ENCODE data around the gene SLC47A1. TPM values are rescaled to one million over a fixed set of nuclear protein-coding genes. Genes with fewer than 3 reads are reported as not detected.
A peak's percentile ranks its signal among the peaks of the same experiment; 100 is the strongest.

SLC47A1 gene
- total and polyA plus RNA-seq, 8 donors, result 0.25 to 1.3 (median 0.81) TPM; not detected in 2

GRCh38 chr17:19544366-19544765, 10.7 kb downstream of the SLC47A1 start:
- intact Hi-C loops (cut with DNase I; ENCODE audit: low total_unique reads), result no loop called here
- TF ChIP-seq EP300 (IDR thresholded peaks at IDR 0.05), result no peak
- H3K4me1 ChIP-seq, result peaks cover 4 to 18% (median 9%) of the 10 kb centered on the region in 4 donors
- H3K27me3 ChIP-seq, result no peaks in the 10 kb centered on the region
- no peaks in the 10 kb centered on the region for H3K36me3 ChIP-seq
- WGBS, 5 donors, result 85 to 96% (median 93%) methylated on average over 6 to 8 of the region's 8 CpGs
- H3K27ac ChIP-seq, result no peak overlapping the region
- H3K4me3 ChIP-seq, result no peak overlapping the region
- no peak for DNase-seq
- no peaks in the 10 kb centered on the region for H3K9me3 ChIP-seq

DNA sequence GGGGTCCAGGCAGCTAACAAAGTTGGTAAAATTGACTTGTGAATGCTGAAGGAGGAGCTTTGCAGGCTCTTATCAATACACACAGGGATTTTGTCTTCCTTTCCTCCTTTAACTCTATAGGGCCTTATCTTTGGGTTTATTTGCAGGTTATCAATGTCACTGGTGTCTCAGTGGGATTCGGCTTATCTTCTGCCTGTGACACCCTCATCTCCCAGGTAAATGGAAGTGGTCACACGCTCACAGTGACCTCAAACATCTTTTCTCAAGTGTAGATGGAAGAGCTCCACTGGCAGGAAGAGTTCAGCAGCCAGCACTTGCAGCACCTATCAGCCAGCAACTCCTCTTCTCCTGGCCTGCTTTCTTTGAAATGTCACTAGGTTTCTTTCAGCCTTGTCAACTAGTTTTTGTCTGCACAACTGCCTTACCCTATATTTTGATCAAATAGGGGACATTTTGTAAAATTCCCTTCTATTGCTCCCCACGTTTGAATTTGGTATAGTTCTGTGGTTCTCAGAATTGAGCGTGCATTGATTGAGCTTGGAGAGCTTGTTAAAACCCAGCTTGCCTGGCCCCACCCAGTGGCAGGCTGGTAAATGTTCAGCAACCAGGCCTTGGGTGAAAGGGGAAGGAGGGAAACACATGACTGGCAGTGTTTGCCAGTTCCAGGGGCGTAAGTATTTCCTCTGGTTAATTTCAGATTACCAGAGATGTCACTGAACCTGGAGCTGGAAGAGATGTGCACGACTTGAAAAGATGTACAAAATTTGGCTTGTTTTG, 12.8 kb downstream of the SLC47A1 start:
- peak; percentile 43 to 71 for DNase-seq
- Histone ChIP-seq H3K4me3 (no peak overlapping the region), H3K27me3 (no peaks in the 10 kb centered on the region), H3K27ac (no peak overlapping the region), H3K36me3 (no peaks in the 10 kb centered on the region), H3K9me3 (no peaks in the 10 kb centered on the region), H3K4me1 (peaks cover 4 to 25% (median 9%) of the 10 kb centered on the region in 4 donors)
- intact Hi-C loops (cut with DNase I; ENCODE audit: low total_unique reads), result no loop called here
- no peak for TF ChIP-seq POLR2AphosphoS5 (IDR thresholded peaks at IDR 0.05)
- TF ChIP-seq POLR2A (IDR thresholded peaks at IDR 0.05), result no peak
- TF ChIP-seq EP300 (IDR thresholded peaks at IDR 0.05), result no peak
- peak in 1 of 7 experiments; percentile 14 for TF ChIP-seq CTCF (IDR thresholded peaks at IDR 0.05)
- 24 to 43% (median 27%) methylated on average over 6 of the region's 6 CpGs for WGBS, 5 donors

- no peak overlapping the region for H3K4me3 ChIP-seq
- peaks cover 4 to 25% (median 9%) of the 10 kb centered on the region in 4 donors for H3K4me1 ChIP-seq
- 77 to 86% (median 83%) methylated on average over 7 of the region's 7 CpGs for WGBS, 5 donors
- H3K9me3 ChIP-seq, result no peaks in the 10 kb centered on the region
- H3K36me3 ChIP-seq, result no peaks in the 10 kb centered on the region
- TF ChIP-seq POLR2AphosphoS5 (IDR thresholded peaks at IDR 0.05) (no peak), POLR2A (IDR thresholded peaks at IDR 0.05) (no peak)
- DNase-seq, result no peak
- no peak overlapping the region for H3K27ac ChIP-seq
- intact Hi-C loops (cut with DNase I; ENCODE audit: low total_unique reads), result no loop called here
- H3K27me3 ChIP-seq, result no peaks in the 10 kb centered on the region
Measured at GRCh38 chr17:19549746-19550623, 16.3 kb downstream of the SLC47A1 start.

- H3K9me3 ChIP-seq, result no peaks in the 10 kb centered on the region
- peak in 1 of 2 donors; percentile 60 for DNase-seq
- 31 to 69% (median 42%) methylated on average over 5 of the region's 5 CpGs for WGBS, 5 donors
- H3K27me3 ChIP-seq, result no peaks in the 10 kb centered on the region
- TF ChIP-seq EP300 (IDR thresholded peaks at IDR 0.05) (no peak), CTCF (IDR thresholded peaks at IDR 0.05) (no peak), POLR2AphosphoS5 (IDR thresholded peaks at IDR 0.05) (no peak), POLR2A (IDR thresholded peaks at IDR 0.05) (no peak)
- H3K27ac ChIP-seq, result peak overlapping the region in 1 of 5 donors; percentile 18
- no peaks in the 10 kb centered on the region for H3K36me3 ChIP-seq
- H3K4me3 ChIP-seq, result no peak overlapping the region
- intact Hi-C loops (cut with DNase I; ENCODE audit: low total_unique reads), result no loop called here
- H3K4me1 ChIP-seq, result peaks cover 4 to 14% (median 6%) of the 10 kb centered on the region in 4 donors
Measured at GRCh38 chr17:19551165-19551564, 17.5 kb downstream of the SLC47A1 start.

- Histone ChIP-seq H3K9me3 (no peaks in the 10 kb centered on the region), H3K36me3 (no peaks in the 10 kb centered on the region), H3K27ac (no peak overlapping the region), H3K4me1 (peaks cover 0 to 9% (median 1%) of the 10 kb centered on the region in 4 donors), H3K4me3 (no peak overlapping the region), H3K27me3 (no peaks in the 10 kb centered on the region)
- TF ChIP-seq POLR2AphosphoS5 (IDR thresholded peaks at IDR 0.05) (no peak), CTCF (IDR thresholded peaks at IDR 0.05) (no peak), EP300 (IDR thresholded peaks at IDR 0.05) (no peak), POLR2A (IDR thresholded peaks at IDR 0.05) (no peak)
- DNase-seq, result no peak
- 43 to 81% (median 59%) methylated on average over 9 of the region's 9 CpGs for WGBS, 5 donors
- intact Hi-C loops (cut with DNase I; ENCODE audit: low total_unique reads), result no loop called here
Measured at GRCh38 chr17:19551591-19552148, 18.0 kb downstream of the SLC47A1 start.

All from stomach (tissue), 9 donors.